HG03378 (cell line): ENCODE results near the gene CTNNAL1.

ENCODE experiments used
- ATAC-seq: cut with Tn5 transposase; IDR thresholded peaks from one replicate; pipeline ENCODE4 v1.9.1; 2021; ENCODE audit warnings: mild to moderate bottlenecking, moderate library complexity; ENCODE audit not compliant: unreplicated experiment

The CTNNAL1 gene

GRCh38 chr9:108894225-108894997 is 118.9 kb downstream of the CTNNAL1 start:
- no peak for ATAC-seq
